Ovary (tissue), 10 donors: ENCODE results near the gene MDN1. TPM values are rescaled to one million over a fixed set of nuclear protein-coding genes. Genes with fewer than 3 reads are reported as not detected.

Source experiments
- DNase-seq, 5 donors: peaks; one replicate each; pipeline ENCODE4 v3.0.0-alpha.2; 2019 to 2020
- H3K27ac ChIP-seq, 2 donors: fragments of 200-600 bp; one replicate each; pipeline versions ENCODE4 v1.5.1 to v1.8.0; 2019 to 2022
- H3K27me3 ChIP-seq: fragments of 200-600 bp; one replicate; pipeline ENCODE4 v1.8.0; 2022
- H3K36me3 ChIP-seq: fragments of 200-600 bp; sonication (generic); one replicate; pipeline ENCODE4 v1.5.1; 2019
- H3K4me1 ChIP-seq: one replicate; pipeline ENCODE4 v1.8.1; 2013; ENCODE audit warnings: mild to moderate bottlenecking, moderate library complexity; ENCODE audit not compliant: insufficient read depth
- H3K4me3 ChIP-seq: fragments of 200-600 bp; sonication (generic); one replicate; pipeline ENCODE4 v1.5.1; 2017
- H3K9me3 ChIP-seq, 2 donors: fragments of 200-600 bp in 1 of 2; sonication (generic) in 1 of 2; one replicate each; pipeline versions ENCODE4 v1.5.1 to v1.8.1; 2013 to 2019; ENCODE audit warnings: mild to moderate bottlenecking in 1 of 2, moderate library complexity in 1 of 2
- EP300 ChIP-seq: sonication (generic); formaldehyde crosslinking; IDR thresholded peaks from one replicate; pipeline ENCODE4 v1.6.1; 2017; ENCODE audit warnings: antibody characterized with exemption
- POLR2A ChIP-seq: fragments of 450-650 bp; IDR thresholded peaks from one replicate; pipeline ENCODE4 v1.6.1; 2017; ENCODE audit warnings: antibody characterized with exemption, mild to moderate bottlenecking, moderate library complexity
- WGBS, 3 donors: extraction: QIAGEN DNeasy Blood & Tissue Kit in 1 of 3; methylation state at CpG; one replicate each; pipeline versions ENCODE4 v1.1.5 to v1.1.7; 2013 to 2017; 5-methylcytosine and 5-hydroxymethylcytosine counted together
- intact Hi-C, 4 donors: fragments of 100-400 bp; cut with DNase I; formaldehyde crosslinking; loops; one replicate each; pipeline versions ENCODE4 v1.11.0 to v1.15.1; 2022 to 2023
- long read RNA-seq, 3 donors: library from polyadenylated mRNA in 2 of 3; unstranded in 2 of 3; transcript quantifications; one replicate each; pipeline ENCODE4 v2.0.0 and lab custom pipeline, GENCODE V29; 2021 to 2026
- polyA plus RNA-seq, 2 donors: library from polyadenylated mRNA; stranded (reverse); fragments of 200-250 nt in 1 of 2; fragments of 350-450 nt in 1 of 2; fragmentation: Illumina TruSeq in 1 of 2; extraction: RNeasy Lipid Tissue Mini Kit (QIAGEN cat#74804) in 1 of 2; gene quantifications; one replicate each; pipeline ENCODE4 v1.2.3, GENCODE V29; 2013 to 2014
- total RNA-seq, 7 donors: library from RNA; depleted of rRNA in 2 of 7; stranded (reverse); fragments of >200 nt in 2 of 7; fragmentation: NEBNext Ultra II Directional in 3 of 7; extraction: Animal tissue kit (Norgen Biotek cat#: 25700) in 3 of 7; gene quantifications; one replicate each; pipeline versions ENCODE4 v1.1.0 to v1.2.4, GENCODE V29; 2016 to 2023
- TF ChIP-seq, protein P1 (sequence below), 3 donors: fragments of 450-650 bp in 2 of 3; fragments of 200-600 bp in 1 of 3; IDR thresholded peaks; one replicate each; pipeline versions ENCODE4 v1.5.1 to v1.8.0; 2016 to 2022; ENCODE audit warnings: antibody characterized with exemption in 3 of 3, mild to moderate bottlenecking in 1 of 3
- donor health status: DM: no; HTN: no; CAD: no; lungs with moderate emphysema.
- donor health status: DM: no; HTN: no; CAD: no.
- donor health status: Bipolar disorder and iron deficiency.
- donor health status: DM: yes; HTN: yes; CAD: no.
- donor health status: DM: no; HTN: no; CAD: no.
- donor health status: DM: yes; HTN: yes; CAD: no.

Gene MDN1, protein sequence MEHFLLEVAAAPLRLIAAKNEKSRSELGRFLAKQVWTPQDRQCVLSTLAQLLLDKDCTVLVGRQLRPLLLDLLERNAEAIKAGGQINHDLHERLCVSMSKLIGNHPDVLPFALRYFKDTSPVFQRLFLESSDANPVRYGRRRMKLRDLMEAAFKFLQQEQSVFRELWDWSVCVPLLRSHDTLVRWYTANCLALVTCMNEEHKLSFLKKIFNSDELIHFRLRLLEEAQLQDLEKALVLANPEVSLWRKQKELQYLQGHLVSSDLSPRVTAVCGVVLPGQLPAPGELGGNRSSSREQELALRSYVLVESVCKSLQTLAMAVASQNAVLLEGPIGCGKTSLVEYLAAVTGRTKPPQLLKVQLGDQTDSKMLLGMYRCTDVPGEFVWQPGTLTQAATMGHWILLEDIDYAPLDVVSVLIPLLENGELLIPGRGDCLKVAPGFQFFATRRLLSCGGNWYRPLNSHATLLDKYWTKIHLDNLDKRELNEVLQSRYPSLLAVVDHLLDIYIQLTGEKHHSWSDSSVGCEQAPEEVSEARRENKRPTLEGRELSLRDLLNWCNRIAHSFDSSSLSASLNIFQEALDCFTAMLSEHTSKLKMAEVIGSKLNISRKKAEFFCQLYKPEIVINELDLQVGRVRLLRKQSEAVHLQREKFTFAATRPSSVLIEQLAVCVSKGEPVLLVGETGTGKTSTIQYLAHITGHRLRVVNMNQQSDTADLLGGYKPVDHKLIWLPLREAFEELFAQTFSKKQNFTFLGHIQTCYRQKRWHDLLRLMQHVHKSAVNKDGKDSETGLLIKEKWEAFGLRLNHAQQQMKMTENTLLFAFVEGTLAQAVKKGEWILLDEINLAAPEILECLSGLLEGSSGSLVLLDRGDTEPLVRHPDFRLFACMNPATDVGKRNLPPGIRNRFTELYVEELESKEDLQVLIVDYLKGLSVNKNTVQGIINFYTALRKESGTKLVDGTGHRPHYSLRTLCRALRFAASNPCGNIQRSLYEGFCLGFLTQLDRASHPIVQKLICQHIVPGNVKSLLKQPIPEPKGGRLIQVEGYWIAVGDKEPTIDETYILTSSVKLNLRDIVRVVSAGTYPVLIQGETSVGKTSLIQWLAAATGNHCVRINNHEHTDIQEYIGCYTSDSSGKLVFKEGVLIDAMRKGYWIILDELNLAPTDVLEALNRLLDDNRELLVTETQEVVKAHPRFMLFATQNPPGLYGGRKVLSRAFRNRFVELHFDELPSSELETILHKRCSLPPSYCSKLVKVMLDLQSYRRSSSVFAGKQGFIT (N-terminal part only)
- 10 to 100 TPM; 20.7 to 51.5 (median 35.9) TPM for total RNA-seq
- 10 to 100 TPM; 11.9 to 24.4 TPM for polyA plus RNA-seq
- long read RNA-seq, donor 1, partial matches to known transcripts, result 41 of 46 reads
- long read RNA-seq, donor 1, other reads (novel, unspliced or antisense), result 5 of 46 reads
- long read RNA-seq, donor 2, partial matches to known transcripts, result 8 of 16 reads
- long read RNA-seq, donor 2, other reads (novel, unspliced or antisense), result 8 of 16 reads
- long read RNA-seq, donor 3, partial matches to known transcripts, result 18 of 24 reads
- long read RNA-seq, donor 3, other reads (novel, unspliced or antisense), result 6 of 24 reads

DNA sequence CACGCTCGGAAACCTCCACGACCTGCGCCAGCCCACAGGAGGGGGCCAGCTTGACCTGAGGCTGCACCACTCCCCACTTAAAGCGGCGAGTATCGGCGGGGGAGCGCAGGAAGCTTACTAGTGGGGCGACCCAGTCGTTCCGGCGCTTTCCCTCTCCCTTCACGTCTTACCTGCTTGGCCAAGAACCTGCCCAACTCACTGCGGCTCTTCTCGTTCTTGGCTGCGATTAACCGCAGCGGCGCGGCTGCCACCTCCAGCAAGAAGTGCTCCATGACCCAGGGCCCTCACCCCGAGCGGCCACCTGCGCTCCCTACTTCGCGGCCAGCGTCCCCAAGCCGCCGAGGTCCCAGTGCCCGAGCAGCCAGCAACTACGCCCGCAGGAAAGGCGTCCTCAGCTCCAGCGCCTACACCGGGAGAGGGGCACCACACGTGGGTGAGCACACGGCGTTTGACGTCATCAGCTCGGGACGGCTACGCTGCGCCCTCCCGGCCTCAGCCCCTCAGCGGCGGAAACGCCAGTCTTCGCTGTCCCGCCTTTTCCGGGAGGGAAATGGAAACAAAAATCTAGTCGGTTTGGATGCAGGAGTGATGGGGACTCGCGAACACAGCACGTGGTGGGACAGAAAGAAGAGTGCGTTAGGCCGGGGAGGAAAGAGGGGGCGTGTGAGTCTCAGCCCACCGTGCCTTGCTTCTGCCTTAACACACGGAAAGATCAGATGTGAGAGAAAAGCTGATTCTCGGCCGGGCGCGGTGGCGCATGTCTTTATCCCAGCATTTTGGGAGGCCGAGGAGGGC, at the start of gene MDN1:
Gene MDN1 (minus strand): TSS at position 459 of the 795 bp plus-strand sequence. CDS start 187 bp downstream, at position 272.
- DNase-seq, result peak; percentile 89 to 92 (median 90)
- no peaks in the 10 kb centered on the region for H3K36me3 ChIP-seq
- H3K27me3 ChIP-seq, result no peaks in the 10 kb centered on the region
- intact Hi-C loops, result no loop called here
- no peaks in the 10 kb centered on the region for H3K9me3 ChIP-seq
- peak within 1 kb of the TSS; percentile 72 for H3K4me3 ChIP-seq
- H3K27ac ChIP-seq, result peak within 1 kb of the TSS; percentile 67 to 85
- H3K4me1 ChIP-seq, result peaks cover 8% of the 10 kb centered on the region
- no peak for TF ChIP-seq EP300
- TF ChIP-seq, protein P1, sequence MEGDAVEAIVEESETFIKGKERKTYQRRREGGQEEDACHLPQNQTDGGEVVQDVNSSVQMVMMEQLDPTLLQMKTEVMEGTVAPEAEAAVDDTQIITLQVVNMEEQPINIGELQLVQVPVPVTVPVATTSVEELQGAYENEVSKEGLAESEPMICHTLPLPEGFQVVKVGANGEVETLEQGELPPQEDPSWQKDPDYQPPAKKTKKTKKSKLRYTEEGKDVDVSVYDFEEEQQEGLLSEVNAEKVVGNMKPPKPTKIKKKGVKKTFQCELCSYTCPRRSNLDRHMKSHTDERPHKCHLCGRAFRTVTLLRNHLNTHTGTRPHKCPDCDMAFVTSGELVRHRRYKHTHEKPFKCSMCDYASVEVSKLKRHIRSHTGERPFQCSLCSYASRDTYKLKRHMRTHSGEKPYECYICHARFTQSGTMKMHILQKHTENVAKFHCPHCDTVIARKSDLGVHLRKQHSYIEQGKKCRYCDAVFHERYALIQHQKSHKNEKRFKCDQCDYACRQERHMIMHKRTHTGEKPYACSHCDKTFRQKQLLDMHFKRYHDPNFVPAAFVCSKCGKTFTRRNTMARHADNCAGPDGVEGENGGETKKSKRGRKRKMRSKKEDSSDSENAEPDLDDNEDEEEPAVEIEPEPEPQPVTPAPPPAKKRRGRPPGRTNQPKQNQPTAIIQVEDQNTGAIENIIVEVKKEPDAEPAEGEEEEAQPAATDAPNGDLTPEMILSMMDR (IDR thresholded peaks at IDR 0.05), result no peak
- peak; percentile 70 for TF ChIP-seq POLR2A
- 0 to 1% (median 0%) methylated on average over 63 to 65 of the region's 65 CpGs for WGBS, 3 donors

DNA sequence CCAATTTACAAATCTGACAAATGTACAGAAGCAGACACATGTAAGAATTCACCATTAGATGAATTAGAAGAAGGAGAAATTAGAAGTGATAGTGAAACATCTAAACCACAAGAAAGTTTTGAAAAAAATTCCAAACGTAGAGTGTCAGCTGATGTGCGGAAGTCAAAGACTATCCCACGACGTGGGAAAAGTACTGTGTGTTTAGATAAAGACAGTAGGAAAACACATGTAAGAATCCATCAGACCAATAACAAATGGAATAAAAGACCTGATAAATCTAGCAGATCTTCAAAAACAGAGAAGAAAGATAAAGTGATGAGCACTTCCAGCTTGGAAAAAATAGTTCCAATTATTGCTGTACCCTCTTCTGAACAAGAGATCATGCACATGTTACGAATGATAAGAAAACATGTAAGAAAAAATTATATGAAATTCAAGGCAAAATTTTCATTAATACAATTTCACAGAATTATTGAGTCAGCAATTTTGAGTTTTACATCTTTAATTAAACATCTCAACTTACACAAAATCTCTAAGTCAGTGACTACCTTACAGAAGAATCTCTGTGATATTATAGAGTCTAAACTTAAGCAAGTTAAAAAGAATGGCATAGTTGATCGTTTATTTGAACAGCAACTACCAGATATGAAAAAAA, 46.6 kb upstream of the MDN1 start:
- no peaks in the 10 kb centered on the region for H3K4me1 ChIP-seq
- no peak overlapping the region for H3K27ac ChIP-seq
- TF ChIP-seq, protein P1 (IDR thresholded peaks at IDR 0.05), result no peak
- no peak for TF ChIP-seq POLR2A
- no peak for TF ChIP-seq EP300
- no peak overlapping the region for H3K4me3 ChIP-seq
- H3K9me3 ChIP-seq, result no peaks in the 10 kb centered on the region
- H3K36me3 ChIP-seq, result no peaks in the 10 kb centered on the region
- WGBS, 3 donors, result 95 to 98% (median 96%) methylated on average over 6 of the region's 6 CpGs
- H3K27me3 ChIP-seq, result no peaks in the 10 kb centered on the region
- DNase-seq, result no peak
- intact Hi-C loops, result no loop called here

DNA sequence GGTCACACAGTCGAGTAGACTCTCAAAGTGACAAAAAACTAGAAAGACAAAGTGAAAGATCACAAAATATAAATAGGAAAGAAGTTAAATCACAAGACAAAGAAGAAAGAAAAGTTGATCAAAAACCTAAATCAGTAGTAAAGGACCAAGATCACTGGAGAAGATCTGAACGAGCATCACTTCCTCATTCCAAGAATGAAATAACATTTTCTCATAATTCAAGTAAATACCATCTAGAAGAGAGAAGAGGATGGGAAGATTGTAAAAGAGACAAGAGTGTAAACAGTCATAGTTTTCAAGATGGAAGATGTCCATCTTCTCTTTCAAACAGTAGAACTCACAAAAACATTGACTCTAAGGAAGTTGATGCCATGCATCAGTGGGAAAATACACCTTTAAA, 43.1 kb upstream of the MDN1 start:
- Histone ChIP-seq H3K27ac (no peak overlapping the region), H3K36me3 (no peaks in the 10 kb centered on the region), H3K27me3 (no peaks in the 10 kb centered on the region), H3K4me3 (no peak overlapping the region), H3K9me3 (no peaks in the 10 kb centered on the region), H3K4me1 (no peaks in the 10 kb centered on the region)
- intact Hi-C loops, result no loop called here
- DNase-seq, result no peak
- TF ChIP-seq, protein P1 (IDR thresholded peaks at IDR 0.05), result no peak
- TF ChIP-seq EP300 (no peak), POLR2A (no peak)
- 95 to 97% (median 96%) methylated on average over 2 of the region's 2 CpGs for WGBS, 3 donors
